Esophagus muscularis mucosa (tissue), 4 donors: ENCODE data around the gene NBPF1.

Experiments used
- EP300 ChIP-seq: sonication (generic); formaldehyde crosslinking; IDR thresholded peaks from one replicate; pipeline ENCODE4 v1.6.1; 2017; ENCODE audit warnings: antibody characterized with exemption
- POLR2AphosphoS5 ChIP-seq, 2 donors: sonication (generic); formaldehyde crosslinking; IDR thresholded peaks; one replicate each; pipeline ENCODE4 v1.6.1; 2017; ENCODE audit warnings: antibody characterized with exemption in 2 of 2
- TF ChIP-seq, protein P1 (sequence below), 3 experiments: fragments of 200-600 bp in 2 of 3; fragments of 450-650 bp in 1 of 3; sonication (generic) in 2 of 3; IDR thresholded peaks; one replicate each; pipeline ENCODE4 v1.5.1; 2017 to 2019; ENCODE audit warnings: antibody characterized with exemption in 3 of 3, mild to moderate bottlenecking in 2 of 3, moderate library complexity in 1 of 3

DNA sequence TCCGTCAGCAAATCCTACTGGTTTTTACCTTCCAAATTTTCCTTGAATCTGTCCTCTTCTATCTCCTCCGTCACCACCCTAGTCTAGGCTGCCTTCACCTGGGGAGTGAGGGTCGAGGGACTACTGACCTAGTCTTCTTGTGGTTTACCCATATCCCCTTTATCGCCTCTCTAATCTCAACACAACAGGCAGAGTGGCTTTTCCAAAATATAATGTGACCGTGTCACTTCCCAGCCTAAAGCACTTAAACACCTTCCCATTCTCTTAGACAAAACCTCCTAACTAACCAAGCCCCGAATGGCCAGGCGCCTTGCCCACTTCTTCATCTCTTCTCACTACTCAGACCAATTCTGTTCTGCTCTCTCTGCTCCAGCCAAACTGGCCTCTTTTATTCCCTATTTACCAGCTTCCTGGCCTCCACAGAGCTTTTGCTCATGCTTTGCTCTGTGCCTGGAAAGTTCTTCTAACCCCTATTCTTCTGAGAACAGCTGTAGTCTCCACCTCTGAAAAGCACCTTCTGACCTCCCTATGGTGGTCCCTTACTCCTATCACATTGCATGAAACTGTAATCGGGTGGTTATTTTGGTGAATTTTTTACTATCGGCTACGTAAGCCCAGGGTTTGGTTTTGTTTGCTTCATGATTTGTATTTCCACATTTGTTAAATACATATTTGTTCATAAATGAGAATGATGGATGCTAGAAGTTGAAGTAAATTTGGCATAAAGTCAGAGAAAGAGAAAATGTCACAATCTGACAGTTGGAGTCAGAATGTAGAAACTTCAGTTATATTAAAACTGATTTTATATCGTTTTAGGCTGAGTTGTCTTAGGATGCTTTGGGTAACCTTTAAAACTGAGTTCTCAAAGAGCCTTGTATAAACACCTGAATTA, 1.2 kb upstream of the NBPF1 start:
- TF ChIP-seq, protein P1, sequence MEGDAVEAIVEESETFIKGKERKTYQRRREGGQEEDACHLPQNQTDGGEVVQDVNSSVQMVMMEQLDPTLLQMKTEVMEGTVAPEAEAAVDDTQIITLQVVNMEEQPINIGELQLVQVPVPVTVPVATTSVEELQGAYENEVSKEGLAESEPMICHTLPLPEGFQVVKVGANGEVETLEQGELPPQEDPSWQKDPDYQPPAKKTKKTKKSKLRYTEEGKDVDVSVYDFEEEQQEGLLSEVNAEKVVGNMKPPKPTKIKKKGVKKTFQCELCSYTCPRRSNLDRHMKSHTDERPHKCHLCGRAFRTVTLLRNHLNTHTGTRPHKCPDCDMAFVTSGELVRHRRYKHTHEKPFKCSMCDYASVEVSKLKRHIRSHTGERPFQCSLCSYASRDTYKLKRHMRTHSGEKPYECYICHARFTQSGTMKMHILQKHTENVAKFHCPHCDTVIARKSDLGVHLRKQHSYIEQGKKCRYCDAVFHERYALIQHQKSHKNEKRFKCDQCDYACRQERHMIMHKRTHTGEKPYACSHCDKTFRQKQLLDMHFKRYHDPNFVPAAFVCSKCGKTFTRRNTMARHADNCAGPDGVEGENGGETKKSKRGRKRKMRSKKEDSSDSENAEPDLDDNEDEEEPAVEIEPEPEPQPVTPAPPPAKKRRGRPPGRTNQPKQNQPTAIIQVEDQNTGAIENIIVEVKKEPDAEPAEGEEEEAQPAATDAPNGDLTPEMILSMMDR (IDR thresholded peaks at IDR 0.05): no peak
- no peak for TF ChIP-seq POLR2AphosphoS5 (IDR thresholded peaks at IDR 0.05)
- TF ChIP-seq EP300: no peak
